Body of pancreas (tissue), 4 donors: ENCODE measurements around the gene DOCK4.

Experiments used
- CTCF ChIP-seq, 7 experiments: fragments of 450-650 bp in 4 of 7; fragments of 200-600 bp in 3 of 7; sonication (generic) in 3 of 7; IDR thresholded peaks; one replicate each; pipeline ENCODE4 v1.5.1; 2016 to 2019; ENCODE audit warnings: antibody characterized with exemption in 7 of 7
- POLR2A ChIP-seq, 3 donors: fragments of 450-650 bp; IDR thresholded peaks; one replicate each; pipeline ENCODE4 v1.6.1; 2016; ENCODE audit warnings: antibody characterized with exemption in 3 of 3, mild to moderate bottlenecking in 2 of 3

GRCh38 chr7:111697771-111698170 is 508.4 kb downstream of the DOCK4 start:
- TF ChIP-seq POLR2A (IDR thresholded peaks at IDR 0.05) = no peak
- no peak for TF ChIP-seq CTCF (IDR thresholded peaks at IDR 0.05)
